K562 (cell line): ENCODE measurements around the gene SOX18. TPM values are rescaled to one million over a fixed set of nuclear protein-coding genes. Genes with fewer than 3 reads are reported as not detected.

Source experiments
- ATAC-seq: fragments of 200-7000 bp; cut with Tn5 transposase; 3 replicates; pipeline ENCODE4 v1.9.1; 2020; ENCODE audit warnings: moderate library complexity
- BruUV-seq: library from RNA; stranded (reverse); fragments of 400-500 nt; replicated peaks from 2 replicates; lab custom pipeline; 2021; lab: Mats Ljungman, UMichigan
- CTCF ChIA-PET: fragments of 300-600 bp; formaldehyde crosslinking; extraction: SDS; loops from one replicate; lab custom pipeline; 2021; ENCODE audit warnings: low intra/inter-chr PET ratio; lab: Yijun Ruan, JAX
- POLR2A ChIA-PET: fragments of 300-600, 350-650 bp; sonication (Branson Sonifier 250); formaldehyde crosslinking; extraction: SDS; loops from one replicate; lab custom pipeline; 2021; ENCODE audit warnings: antibody characterized with exemption, inconsistent platforms; lab: Yijun Ruan, JAX
- DNase-seq, 4 experiments: peaks; one replicate each; pipeline versions ENCODE4 v3.0.0 to v3.0.0-alpha.2; 2011 to 2018; ENCODE audit warnings: low spot score in 3 of 4, mixed read lengths in 3 of 4; ENCODE audit errors: extremely low read depth in 1 of 4
- FAIRE-seq: peaks from 2 replicates; lab custom pipeline; 2011; peaks lifted over from hg19 to GRCh38; lab: Jason Lieb, UNC
- H2AFZ ChIP-seq: 2 replicates; pipeline ENCODE4 v1.6.0; 2011; ENCODE audit warnings: low read depth, low read length, control low read depth, inconsistent platforms
- H3K27ac ChIP-seq: fragments of 200-600 bp; 3 replicates; pipeline ENCODE4 v1.8.0; 2011; ENCODE audit warnings: low read depth, mild to moderate bottlenecking, control low read depth, inconsistent platforms, low read length, moderate library complexity, mixed read lengths; ENCODE audit errors: extremely low read depth
- H3K27me3 ChIP-seq, 2 experiments: fragments of 300-600 bp in 1 of 2; 2 replicates in 1 of 2; 3 replicates in 1 of 2; pipeline versions ENCODE4 v1.6.0 to v1.8.0; 2011; ENCODE audit warnings: inconsistent platforms in 2 of 2, low read length in 2 of 2, mild to moderate bottlenecking in 1 of 2, mixed read lengths in 1 of 2, moderate library complexity in 1 of 2; ENCODE audit not compliant: control insufficient read depth in 2 of 2, insufficient read depth in 2 of 2
- H3K36me3 ChIP-seq: fragments of 300-600 bp; 3 replicates; pipeline ENCODE4 v1.8.0; 2011; ENCODE audit warnings: mild to moderate bottlenecking, low read length, inconsistent platforms; ENCODE audit not compliant: control insufficient read depth, insufficient read depth
- H3K4me1 ChIP-seq, 2 experiments: fragments of 200-600 bp in 1 of 2; replicated peaks in 1 of 2; 2 replicates in 1 of 2; 3 replicates in 1 of 2; pipeline versions ENCODE4 v1.5.1 to v1.8.0; 2011; ENCODE audit warnings: inconsistent platforms in 2 of 2, low read length in 2 of 2, mild to moderate bottlenecking in 1 of 2, mixed read lengths in 1 of 2, moderate library complexity in 1 of 2; ENCODE audit not compliant: control insufficient read depth in 2 of 2, insufficient read depth in 2 of 2
- H3K4me2 ChIP-seq: 2 replicates; pipeline ENCODE4 v1.6.1; 2011; ENCODE audit warnings: low read length, control low read depth, inconsistent platforms, mixed read lengths; ENCODE audit not compliant: insufficient read depth
- H3K4me3 ChIP-seq: fragments of 200-600 bp; sonication (generic), shearing (Covaris generic); 2 replicates; pipeline ENCODE4 v1.5.1; 2016; ENCODE audit warnings: control low read depth, inconsistent platforms
- H3K79me2 ChIP-seq: fragments of 200-600 bp; 3 replicates; pipeline ENCODE4 v1.8.0; 2011; ENCODE audit warnings: low read length, inconsistent platforms; ENCODE audit not compliant: control insufficient read depth, insufficient read depth
- H3K9ac ChIP-seq, 2 experiments: 2 replicates each; pipeline versions ENCODE4 v1.6.0 to v1.6.1; 2011; ENCODE audit warnings: low read depth in 2 of 2, low read length in 2 of 2, control low read depth in 1 of 2, inconsistent platforms in 1 of 2, mild to moderate bottlenecking in 1 of 2, mixed read lengths in 1 of 2; ENCODE audit not compliant: insufficient read depth in 1 of 2
- H3K9me1 ChIP-seq: one replicate; pipeline ENCODE4 v1.6.0; 2011; ENCODE audit warnings: inconsistent platforms, mild to moderate bottlenecking, low read length, moderate library complexity; ENCODE audit not compliant: control insufficient read depth, insufficient read depth
- H3K9me3 ChIP-seq: replicated peaks from 2 replicates; pipeline ENCODE4 v1.5.1; 2011; ENCODE audit warnings: low read depth, low read length, inconsistent platforms; ENCODE audit not compliant: control insufficient read depth, insufficient read depth
- H4K20me1 ChIP-seq: replicated peaks from 2 replicates; pipeline ENCODE4 v1.6.1; 2011; ENCODE audit warnings: low read length, inconsistent platforms, mixed read lengths; ENCODE audit not compliant: control insufficient read depth, insufficient read depth
- POLR2G ChIP-seq: fragments of 200-400 bp; formaldehyde crosslinking; IDR thresholded peaks from 2 replicates; pipeline ENCODE4 v1.6.1; 2017; ENCODE audit warnings: low read depth, mild to moderate bottlenecking, antibody characterized with exemption, low read length, moderate library complexity
- RBFOX2 ChIP-seq: fragments of 200-400 bp; formaldehyde crosslinking; IDR thresholded peaks from 2 replicates; pipeline ENCODE4 v1.6.1; 2017; ENCODE audit warnings: low read depth, mild to moderate bottlenecking, low read length, moderate library complexity
- RFX7 ChIP-seq: fragments of 250-450 bp; sonication (Bioruptor Pico); IDR thresholded peaks from 2 replicates; pipeline ENCODE4 v1.5.1; 2021; ENCODE audit warnings: mild to moderate bottlenecking
- TAF1 ChIP-seq: IDR thresholded peaks from 2 replicates; pipeline ENCODE4 v1.6.1; 2011; ENCODE audit warnings: mild to moderate bottlenecking, low read length, moderate library complexity; ENCODE audit not compliant: insufficient read depth, control insufficient read depth, severe bottlenecking; ENCODE audit errors: extremely low read depth
- TOE1 ChIP-seq, 2 experiments: fragments of 450-650 bp in 1 of 2; sonication (generic) in 1 of 2; formaldehyde crosslinking in 1 of 2; IDR thresholded peaks; 2 replicates each; pipeline versions ENCODE4 v1.7.1 to v1.8.0; 2016 to 2022; ENCODE audit warnings: borderline replicate concordance in 2 of 2, mild to moderate bottlenecking in 2 of 2, antibody characterized with exemption in 1 of 2, inconsistent platforms in 1 of 2, low read depth in 1 of 2, missing genetic modification reagents in 1 of 2, moderate library complexity in 1 of 2
- WGBS: fragments of 100-300 bp; shearing (Covaris generic); methylation state at CpG from one replicate; pipeline ENCODE4 v1.1.6; 2016; ENCODE audit warnings: low coverage, mixed read lengths; ENCODE audit not compliant: insufficient coverage; ENCODE audit errors: missing lambda C conversion rate; 5-methylcytosine and 5-hydroxymethylcytosine counted together
- in situ Hi-C: fragments of 300-500 bp; cut with MboI; formaldehyde crosslinking; loops from 4 replicates; pipeline ENCODE4 v1.15.0; 2018; ENCODE audit warnings: inconsistent platforms, mixed read lengths
- intact Hi-C: fragments of 100-400 bp; cut with micrococcal nuclease; formaldehyde crosslinking; loops from 2 replicates; pipeline ENCODE4 v1.14.2; 2022
- polyA plus RNA-seq, 8 experiments: library from polyadenylated mRNA; depleted of rRNA in 4 of 8; stranded (reverse) in 5 of 8; unstranded in 3 of 8; fragments of >200 nt; fragmentation: Nextera tagmentation in 2 of 8; fragmentation: Illumina TruSeq in 1 of 8; extraction: Ambion mirVana in 2 of 8; extraction: Trizol in 1 of 8; gene quantifications; 2 replicates each; pipeline versions ENCODE4 v1.2.1 to v1.2.3, GENCODE V29; 2011 to 2014; ENCODE audit warnings: inconsistent platforms in 1 of 8, missing spikeins in 1 of 8
- total RNA-seq, 7 experiments: library from RNA; depleted of rRNA in 6 of 7; stranded (reverse); fragments of >200 nt in 6 of 7; fragmentation: Illumina TruSeq in 2 of 7; extraction: Trizol in 2 of 7; gene quantifications; 2 replicates each; pipeline versions ENCODE4 v1.2.1 to v1.2.3, GENCODE V29; 2011 to 2021; ENCODE audit warnings: low replicate concordance in 1 of 7

The SOX18 gene
- total and polyA plus RNA-seq, 9 of the 15 experiments (the other 6 are each of a cell fraction or from before 2014, with no cell fraction given) = 0.15 to 19.8 (median 0.33) TPM

DNA sequence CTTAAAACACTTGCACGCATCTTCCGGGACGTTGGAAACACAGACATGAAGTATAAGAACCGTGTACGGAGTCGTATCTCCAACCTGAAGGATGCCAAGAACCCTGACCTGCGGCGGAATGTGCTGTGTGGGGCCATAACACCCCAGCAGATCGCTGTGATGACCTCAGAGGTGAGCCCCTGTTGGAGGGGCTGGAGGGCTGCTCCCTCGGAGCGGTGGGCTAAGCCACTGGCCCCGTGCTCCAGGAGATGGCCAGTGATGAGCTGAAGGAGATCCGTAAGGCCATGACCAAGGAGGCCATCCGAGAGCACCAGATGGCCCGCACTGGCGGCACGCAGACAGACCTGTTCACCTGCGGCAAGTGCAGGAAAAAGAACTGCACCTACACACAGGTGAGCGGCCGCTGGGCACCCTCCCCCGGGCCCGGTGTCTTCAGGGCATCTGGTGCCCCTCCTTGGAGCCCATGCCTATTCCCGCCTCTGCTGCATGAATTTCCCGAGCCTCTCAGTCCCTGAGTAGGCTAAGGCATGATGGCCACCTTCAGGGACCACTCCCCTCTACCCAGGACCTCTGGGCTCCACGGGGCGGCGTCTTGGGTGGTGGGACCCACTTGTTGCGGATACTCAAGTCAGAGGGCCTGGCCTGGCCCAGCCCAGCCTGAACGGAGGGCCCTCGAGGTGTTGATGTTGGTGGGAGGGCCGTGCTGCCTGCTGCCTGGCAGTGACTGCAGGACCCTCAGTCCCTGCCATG lies 21.0 kb upstream of the SOX18 start:
- POLR2A ChIA-PET = interaction anchor here (0.6 kb wide), 1 partner anchor 10 kb away, joined by 3 read pairs; no protein-coding TSS in a partner anchor
- no TSS peak for BruUV-seq
- in situ Hi-C loops = no loop called here

More for the DNA sequence above, 21.0 kb upstream of the SOX18 start:
- 68% methylated on average over 19 of the region's 31 CpGs for WGBS
- ATAC-seq (no peak), FAIRE-seq (no peak), DNase-seq (no peak)
- no peaks in the 10 kb centered on the region for H3K9me3 ChIP-seq
- CTCF ChIA-PET = no interaction called here
- no peak overlapping the region for H2AFZ ChIP-seq
- no peak overlapping the region for H3K4me3 ChIP-seq
- no peaks in the 10 kb centered on the region for H4K20me1 ChIP-seq
- H3K79me2 ChIP-seq = no peaks in the 10 kb centered on the region
- no peak overlapping the region for H3K4me2 ChIP-seq
- no peak overlapping the region; a peak in 1 of 4 replicates for H3K9ac ChIP-seq
- H3K36me3 ChIP-seq = peaks cover 8% of the 10 kb centered on the region; the same call in 1 of the 3 replicates
- TF ChIP-seq POLR2G (peak; percentile 53), TOE1 (IDR thresholded peaks at IDR 0.05; ENCODE audit: borderline replicate concordance) (no peak), TOE1 (CRISPR knock-in tag; IDR thresholded peaks at IDR 0.05; ENCODE audit: borderline replicate concordance, low read depth) (no peak), TAF1 (no peak), RBFOX2 (peak; percentile 6; the same call in 1 of the 2 replicates), RFX7 (no peak)
- peaks cover 3% of the 10 kb centered on the region for H3K9me1 ChIP-seq
- H3K27me3 ChIP-seq = no peaks in the 10 kb centered on the region
- no peak overlapping the region for H3K27ac ChIP-seq
- intact Hi-C loops = no loop called here
- H3K4me1 ChIP-seq = peaks cover 13 to 86% of the 10 kb centered on the region in 2 experiments
